Ureter (tissue), 1 donor: ENCODE data around the gene TNXB. TPM values are rescaled to one million over a fixed set of nuclear protein-coding genes. Genes with fewer than 3 reads are reported as not detected.
A peak's percentile ranks its signal among the peaks of the same experiment; 100 is the strongest.
"Not testable (repeated sequence)": the region's sequence is repeated elsewhere in the genome, so short reads cannot be mapped to it uniquely, and the experiment has no call there.

Experiments
- DNase-seq: peaks from one replicate; pipeline ENCODE4 v3.0.0-alpha.2; 2020; ENCODE audit warnings: low spot score
- total RNA-seq: library from RNA; stranded (reverse); gene quantifications from one replicate; pipeline ENCODE4 v1.2.4, GENCODE V29; 2023
- donor health status: DM: yes; HTN: yes; CAD: no.

TNXB gene
- total RNA-seq, 1 donor from 2014 or later: 121 TPM

DNA sequence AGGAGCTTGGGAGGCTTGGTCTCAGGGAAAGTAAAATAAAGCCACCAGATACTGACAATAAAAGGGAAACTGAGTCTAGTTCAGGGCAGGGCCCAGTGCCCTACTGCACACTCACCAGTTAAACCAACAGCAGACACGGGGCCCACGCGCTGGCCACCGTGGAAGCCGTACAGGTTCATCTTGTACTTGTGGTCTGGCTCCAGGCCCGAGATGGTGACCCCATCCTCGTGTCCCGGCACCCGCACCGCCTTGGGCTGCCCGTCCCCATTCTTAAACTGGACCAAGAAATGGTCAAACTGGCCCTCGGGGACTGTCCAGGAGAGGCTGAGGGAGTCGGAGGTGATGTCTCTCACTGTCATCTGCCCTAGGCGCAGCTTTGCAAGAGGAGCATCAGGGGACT, 44.4 kb downstream of the TNXB start:
- no peak for DNase-seq

DNA sequence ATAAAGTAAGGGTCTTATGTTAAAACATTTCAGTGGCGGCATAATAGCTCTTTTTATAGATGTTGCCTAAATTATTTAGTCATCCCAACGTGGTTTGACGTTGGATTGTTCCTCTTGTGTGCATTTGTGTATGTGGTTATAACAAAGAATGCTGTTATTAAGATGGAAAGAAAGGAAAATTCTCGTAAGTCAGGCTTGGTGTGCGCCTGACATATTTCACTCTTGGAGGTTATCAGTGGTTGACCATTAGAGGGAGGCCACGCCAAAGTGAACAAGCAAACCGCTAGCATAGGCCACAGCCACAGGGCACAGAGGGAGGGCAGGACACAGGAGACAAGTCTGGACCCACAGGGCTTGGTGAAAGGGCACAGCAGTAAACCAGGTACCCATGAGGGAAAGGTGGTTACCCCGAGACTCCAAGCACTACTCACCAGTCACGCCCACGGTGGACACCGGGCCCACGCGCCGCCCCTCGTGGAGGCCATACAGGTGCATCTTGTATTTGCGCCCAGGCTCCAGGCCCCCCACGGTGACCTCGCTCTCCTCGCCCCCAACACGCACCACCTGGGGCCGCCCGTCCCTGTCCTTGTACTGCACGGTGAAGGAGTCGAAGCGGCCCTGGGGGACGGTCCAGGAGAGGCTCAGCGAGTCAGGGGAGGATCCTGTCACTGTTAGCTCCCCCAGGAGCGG, 48.0 kb downstream of the TNXB start:
- DNase-seq: no peak

- no peak for DNase-seq
Observed at GRCh38 chr6:32058511-32058963, 50.6 kb downstream of the TNXB start.

GRCh38 chr6:32057966-32058365, 51.2 kb downstream of the TNXB start:
- no peak for DNase-seq

- DNase-seq: no peak
Observed at GRCh38 chr6:32056254-32056653, 52.9 kb downstream of the TNXB start.

DNA sequence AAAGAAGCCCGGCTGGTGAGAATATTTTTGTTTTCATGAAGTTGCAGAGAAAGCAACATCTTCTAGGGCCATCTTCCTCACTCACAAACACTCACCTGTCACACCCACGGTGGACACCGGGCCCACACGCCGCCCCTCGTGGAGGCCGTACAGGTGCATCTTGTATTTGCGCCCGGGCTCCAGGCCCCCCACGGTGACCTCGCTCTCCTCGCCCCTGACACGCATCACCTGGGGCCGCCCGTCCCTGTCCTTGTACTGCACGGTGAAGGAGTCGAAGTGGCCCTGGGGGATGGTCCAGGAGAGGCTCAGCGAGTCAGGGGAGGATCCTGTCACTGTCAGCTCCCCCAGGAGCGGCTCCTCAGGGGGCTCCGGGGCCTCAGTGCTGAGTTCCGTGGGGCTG, 53.4 kb downstream of the TNXB start:
- DNase-seq: not testable (repeated sequence)

GRCh38 chr6:32053314-32053713, 55.8 kb downstream of the TNXB start:
- not testable (repeated sequence) for DNase-seq

- DNase-seq: not testable (repeated sequence)
Observed at GRCh38 chr6:32052626-32053025, 56.5 kb downstream of the TNXB start.

DNA sequence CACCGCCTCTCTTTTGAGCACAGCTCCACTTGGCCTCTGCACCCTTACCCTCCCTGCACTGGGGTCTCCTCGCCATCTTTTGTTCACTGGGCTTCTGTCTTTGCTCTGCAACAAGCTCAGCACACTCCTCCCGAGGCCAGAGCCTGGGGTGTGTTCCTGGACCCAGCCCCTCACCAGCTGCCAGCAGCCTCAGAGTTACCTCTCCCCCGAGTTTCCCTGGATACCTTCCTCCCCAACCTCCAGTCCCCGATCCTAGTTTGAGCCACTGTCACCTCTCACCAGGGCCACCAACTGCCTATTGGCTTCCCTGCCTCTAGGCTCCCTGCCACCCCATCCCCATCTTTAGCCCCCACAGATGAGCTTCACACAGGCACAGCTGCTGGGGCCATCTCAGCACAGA, 58.6 kb downstream of the TNXB start:
- DNase-seq: no peak

- not testable (repeated sequence) for DNase-seq
Observed at GRCh38 chr6:32049736-32050135, 59.4 kb downstream of the TNXB start.

DNA sequence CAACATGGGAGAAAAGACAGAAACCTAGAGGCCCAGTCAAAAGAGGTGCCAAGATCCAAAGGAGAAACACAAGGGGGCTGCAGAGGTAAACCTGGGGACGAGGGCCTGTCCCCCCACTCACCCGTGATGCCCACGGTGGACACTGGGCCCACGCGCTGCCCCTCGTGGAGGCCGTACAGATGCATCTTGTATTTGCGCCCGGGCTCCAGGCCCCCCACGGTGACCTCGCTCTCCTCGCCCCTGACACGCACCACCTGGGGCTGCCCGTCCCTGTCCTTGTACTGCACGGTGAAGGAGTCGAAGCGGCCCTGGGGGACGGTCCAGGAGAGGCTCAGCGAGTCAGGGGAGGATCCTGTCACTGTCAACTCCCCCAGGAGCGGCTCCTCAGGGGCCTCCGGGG, 60.0 kb downstream of the TNXB start:
- not testable (repeated sequence) for DNase-seq

DNA sequence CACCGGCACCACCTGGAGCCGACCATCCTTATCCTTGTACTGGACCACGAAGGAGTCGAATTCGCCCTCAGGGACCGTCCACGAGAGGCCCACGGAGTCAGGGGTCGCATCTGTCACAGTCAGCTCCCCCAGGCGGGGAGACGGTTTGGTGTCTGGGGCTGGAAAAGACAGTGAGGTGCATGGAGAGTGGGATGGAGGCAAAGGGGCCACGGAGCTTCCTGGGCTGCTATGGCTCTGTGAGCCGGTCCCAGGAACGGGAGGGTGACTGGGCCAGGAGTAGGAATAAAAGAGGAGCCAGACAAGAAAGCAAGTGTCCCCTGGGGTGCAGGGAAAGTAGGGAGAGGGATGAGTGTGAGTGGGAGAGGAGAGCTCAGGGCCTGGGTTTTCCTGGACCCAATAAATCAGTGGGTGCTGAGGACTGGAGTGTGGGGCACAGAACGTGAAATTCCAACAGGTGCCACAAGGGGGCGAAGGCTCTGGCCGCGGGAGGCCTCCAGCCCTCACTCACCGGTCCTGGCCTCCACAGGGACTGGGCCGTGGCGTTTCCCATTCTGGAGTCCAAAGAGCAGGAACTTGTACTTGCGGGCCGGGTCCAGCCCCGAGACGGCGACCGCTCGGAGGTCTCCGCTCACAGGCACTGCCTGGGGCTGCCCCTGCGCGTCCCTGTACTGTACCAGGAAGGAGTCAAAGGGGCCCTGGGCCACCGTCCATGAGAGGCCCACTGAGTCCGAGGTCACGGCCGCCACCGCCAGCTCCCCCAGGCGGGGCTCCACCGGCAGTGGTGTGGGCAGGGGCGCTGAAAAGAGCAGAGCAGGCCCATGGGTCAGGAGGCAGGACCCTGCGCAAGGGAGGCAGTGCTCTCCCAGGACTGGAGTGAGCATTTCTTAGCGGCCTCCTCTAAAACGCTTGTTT, 61.0 kb downstream of the TNXB start:
- DNase-seq: peak; percentile 78

DNA sequence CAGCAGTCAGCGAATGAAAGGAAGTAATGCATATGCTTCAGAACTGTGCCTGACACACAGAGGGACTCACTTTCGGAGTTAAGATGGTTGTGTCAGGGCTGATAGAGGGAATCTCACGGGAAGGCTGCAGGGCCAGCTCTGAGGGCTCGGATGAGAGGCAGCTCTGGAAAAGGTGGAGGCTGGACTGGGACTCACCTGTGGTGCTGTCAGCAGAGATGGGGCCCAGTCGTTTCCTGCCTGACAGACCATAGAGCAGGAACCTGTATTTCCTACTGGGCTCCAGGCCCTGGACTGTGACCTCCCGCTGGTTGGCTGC, 61.6 kb downstream of the TNXB start:
- DNase-seq: no peak

- peak; percentile 64 for DNase-seq
Observed at GRCh38 chr6:32047084-32047478, 62.1 kb downstream of the TNXB start.

DNA sequence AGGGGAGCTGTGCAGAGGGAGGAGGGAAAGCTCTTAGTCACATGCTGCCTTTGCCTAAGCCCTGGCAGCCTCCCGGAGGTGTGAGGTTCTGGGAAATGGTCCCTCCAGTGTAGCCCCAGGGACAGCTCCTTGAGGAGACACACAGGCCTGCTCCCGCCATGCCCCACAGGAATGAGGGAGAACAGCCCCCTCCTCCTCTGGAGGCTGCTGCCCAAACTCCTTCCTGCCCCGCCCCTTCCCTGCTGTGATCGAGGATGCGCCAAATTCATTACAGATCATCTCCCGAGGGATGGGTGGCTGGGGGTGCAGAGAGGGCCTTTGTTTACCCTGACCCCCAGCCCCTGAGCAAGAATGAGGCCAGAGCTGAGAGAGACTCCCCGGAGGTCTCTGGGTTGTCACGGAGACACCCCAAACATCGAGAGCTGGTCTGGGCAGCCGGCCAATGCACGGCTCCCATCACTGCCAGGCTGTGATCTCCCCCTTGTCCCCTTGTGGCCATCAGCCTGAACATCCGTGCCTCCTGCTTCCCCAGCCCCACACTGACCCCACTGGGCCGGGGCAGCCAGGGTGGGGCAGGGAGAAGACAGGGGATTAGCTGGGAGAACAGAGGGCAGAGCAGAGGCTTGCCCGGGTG, 62.6 kb downstream of the TNXB start:
- DNase-seq: peak; percentile 57

GRCh38 chr6:32045811-32046449, 63.2 kb downstream of the TNXB start:
- no peak for DNase-seq

DNA sequence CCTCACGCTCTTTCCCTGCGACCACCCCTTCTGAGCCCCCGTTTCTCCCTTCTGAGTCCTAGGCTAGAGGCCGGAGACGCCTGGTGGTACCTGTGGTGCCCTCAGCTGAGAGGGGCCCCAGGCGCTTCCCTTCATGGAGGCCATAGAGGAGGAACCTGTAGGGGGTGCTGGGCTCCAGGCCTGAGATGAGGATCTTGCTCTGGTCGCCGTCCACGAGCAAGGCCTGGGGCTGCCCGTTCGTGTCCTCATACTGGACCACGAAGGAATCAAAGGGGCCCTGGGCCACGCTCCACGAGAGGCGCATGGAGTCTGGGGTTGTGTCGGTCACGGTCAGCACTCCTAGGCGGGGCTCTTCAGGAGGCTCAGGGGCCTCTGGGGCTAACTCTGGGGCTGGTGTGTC, 64.2 kb downstream of the TNXB start:
- not testable (repeated sequence) for DNase-seq

- not testable (repeated sequence) for DNase-seq
Observed at GRCh38 chr6:32043589-32044380, 65.4 kb downstream of the TNXB start.

GRCh38 chr6:32042276-32042675, 66.9 kb downstream of the TNXB start:
- not testable (repeated sequence) for DNase-seq

GRCh38 chr6:32041385-32041784, 67.8 kb downstream of the TNXB start:
- not testable (repeated sequence) for DNase-seq

DNA sequence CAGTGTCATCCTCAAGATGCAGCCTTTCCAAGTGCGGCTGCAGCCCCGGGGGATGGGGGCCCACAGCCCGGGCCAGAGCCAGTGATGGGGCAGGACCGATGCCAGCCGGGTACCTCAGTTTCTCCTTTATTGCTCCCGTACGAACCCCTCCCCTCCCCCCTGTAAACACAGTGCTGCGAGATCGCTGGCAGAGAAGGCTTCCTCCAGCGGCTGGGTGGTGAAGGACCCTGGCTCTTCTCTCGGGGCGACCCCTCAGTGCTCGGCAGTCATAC, 68.2 kb downstream of the TNXB start:
- DNase-seq: not testable (repeated sequence)
